ENCODE results near the gene ANAPC15.
A peak's percentile ranks its signal among the peaks of the same experiment; 100 is the strongest.

The ANAPC15 gene

GRCh38 chr11:72112143-72112977 is at the start of gene ANAPC15 (continued):
- TF ChIP-seq PRDM4 (tag by site-specific recombination; IDR thresholded peaks at IDR 0.05) (peak; percentile 9; the same call in 1 of the 2 replicates), ZBTB17 (tag by site-specific recombination; IDR thresholded peaks at IDR 0.05) (peak; percentile 42), ZNF473 (tag by site-specific recombination; IDR thresholded peaks at IDR 0.05) (no peak), ZNF449 (tag by site-specific recombination; IDR thresholded peaks at IDR 0.05) (peak; percentile 60; the same call in 1 of the 2 replicates), ZSCAN30 (tag by site-specific recombination; IDR thresholded peaks at IDR 0.05) (no peak), ZNF157 (tag by site-specific recombination; IDR thresholded peaks at IDR 0.05) (no peak), ZNF140 (tag by site-specific recombination; IDR thresholded peaks at IDR 0.05) (no peak), ZNF548 (tag by site-specific recombination; IDR thresholded peaks at IDR 0.05) (no peak), PBX3 (CRISPR knock-in tag; IDR thresholded peaks at IDR 0.05) (no peak), ZNF555 (tag by site-specific recombination; conservative IDR thresholded peaks at IDR 0.05) (no peak), ZNF155 (tag by site-specific recombination; IDR thresholded peaks at IDR 0.05) (no peak), OSR2 (tag by site-specific recombination; IDR thresholded peaks at IDR 0.05) (no peak), ZNF398 (tag by site-specific recombination; IDR thresholded peaks at IDR 0.05) (no peak), REPIN1 (tag by site-specific recombination; IDR thresholded peaks at IDR 0.05; ENCODE audit: low read depth) (no peak), ZNF48 (tag by site-specific recombination; IDR thresholded peaks at IDR 0.05) (no peak), ZNF26 (tag by site-specific recombination; IDR thresholded peaks at IDR 0.05) (no peak), ZFP37 (tag by site-specific recombination; IDR thresholded peaks at IDR 0.05) (no peak), ZBTB48 (tag by site-specific recombination; IDR thresholded peaks at IDR 0.05) (no peak), TRIM28 (IDR thresholded peaks at IDR 0.05; ENCODE audit: borderline replicate concordance, low read length) (no peak), ZNF580 (tag by site-specific recombination; IDR thresholded peaks at IDR 0.05) (peak; percentile 99), ZNF624 (tag by site-specific recombination; IDR thresholded peaks at IDR 0.05) (no peak), ZNF791 (tag by site-specific recombination; IDR thresholded peaks at IDR 0.05) (no peak), ZNF10 (tag by site-specific recombination; IDR thresholded peaks at IDR 0.05) (no peak), PRDM2 (tag by site-specific recombination; IDR thresholded peaks at IDR 0.05; ENCODE audit: borderline replicate concordance) (no peak), ZEB2 (tag by site-specific recombination; IDR thresholded peaks at IDR 0.05) (peak; percentile 76; the same call in 1 of the 2 replicates)
